Measurements from ENCODE around the gene PLCB3. TPM values are rescaled to one million over a fixed set of nuclear protein-coding genes. Genes with fewer than 3 reads are reported as not detected.

PLCB3 gene
- total and polyA plus RNA-seq, 2 donors (not counting 1 experiment from before 2014, with no cell fraction given) = 17.2 to 37.2 TPM

DNA sequence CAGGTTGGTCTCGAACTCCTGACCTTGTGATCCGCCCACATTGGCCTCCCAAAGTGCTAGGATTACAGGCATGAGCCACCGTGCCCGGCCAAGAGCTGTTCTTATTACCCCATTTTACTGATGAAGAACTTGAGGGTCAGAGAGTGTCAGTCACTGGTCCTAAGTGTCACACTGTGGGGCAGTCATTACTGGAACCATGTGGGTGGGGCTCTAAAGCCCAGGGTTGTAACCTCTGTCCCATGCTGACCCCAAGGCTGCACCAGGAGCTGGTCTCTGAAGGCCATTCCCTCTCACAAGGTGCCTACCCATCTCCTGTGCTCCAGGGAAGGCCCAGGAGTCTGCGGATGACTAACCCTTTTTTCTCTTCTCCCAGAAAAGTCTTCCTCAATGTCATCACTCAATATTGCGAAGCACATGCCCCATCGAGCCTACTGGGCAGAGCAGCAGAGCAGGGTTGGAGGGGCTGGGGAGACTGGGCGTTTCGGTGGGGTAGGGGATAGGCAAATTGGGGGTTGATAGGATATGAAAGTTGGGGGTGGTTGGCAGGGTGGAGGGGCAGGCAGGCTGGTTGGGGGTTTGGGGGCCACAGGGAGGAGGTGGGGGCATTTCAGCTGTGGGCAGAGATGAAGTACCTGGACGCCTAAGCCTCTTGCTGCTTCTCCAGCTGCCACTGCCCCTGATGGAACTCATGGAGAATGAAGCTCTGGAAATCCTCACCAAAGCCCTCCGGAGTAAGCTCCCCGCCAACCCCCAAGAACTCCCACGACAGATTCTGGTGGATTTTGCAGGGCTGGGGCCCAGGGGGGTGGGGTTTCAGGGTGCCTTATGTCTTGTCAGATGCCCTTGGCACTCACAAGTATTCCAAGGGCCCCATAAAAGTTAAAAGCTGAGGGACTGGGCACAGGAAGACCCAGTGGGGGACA, 52.0 kb downstream of the PLCB3 start:
- peaks cover 2% of the 10 kb centered on the region for H3K36me3 ChIP-seq (ENCODE audit: control insufficient read depth, insufficient read depth, low read length)
- no peak overlapping the region for H3K4me2 ChIP-seq (ENCODE audit: extremely low read depth, insufficient read depth, low read length)
- peak overlapping the region in 1 of 4 experiments; percentile 76 for H3K4me3 ChIP-seq (replicated peaks in 1 of 4; ENCODE audit: control extremely low read depth in 1 of 4, insufficient read depth in 1 of 4, low read depth in 3 of 4, low read length in 4 of 4)
- peaks cover 11% of the 10 kb centered on the region for H3K27me3 ChIP-seq (ENCODE audit: control insufficient read depth, insufficient read depth, low read length)
- H3K79me2 ChIP-seq (ENCODE audit: control insufficient read depth, insufficient read depth, low read length) = peaks cover 3% of the 10 kb centered on the region
- H3K9ac ChIP-seq (ENCODE audit: insufficient read depth, low read length) = no peak overlapping the region
- H4K20me1 ChIP-seq (ENCODE audit: control insufficient read depth, extremely low read depth, insufficient read depth, low read length) = no peaks in the 10 kb centered on the region
- H2AFZ ChIP-seq (ENCODE audit: low read length) = no peak overlapping the region
- no peak overlapping the region for H3K27ac ChIP-seq (ENCODE audit: insufficient read depth, low read length)
- H3K9me3 ChIP-seq (ENCODE audit: control insufficient read depth, insufficient read depth, low read depth, low read length) = no peaks in the 10 kb centered on the region
- TF ChIP-seq, protein P1, sequence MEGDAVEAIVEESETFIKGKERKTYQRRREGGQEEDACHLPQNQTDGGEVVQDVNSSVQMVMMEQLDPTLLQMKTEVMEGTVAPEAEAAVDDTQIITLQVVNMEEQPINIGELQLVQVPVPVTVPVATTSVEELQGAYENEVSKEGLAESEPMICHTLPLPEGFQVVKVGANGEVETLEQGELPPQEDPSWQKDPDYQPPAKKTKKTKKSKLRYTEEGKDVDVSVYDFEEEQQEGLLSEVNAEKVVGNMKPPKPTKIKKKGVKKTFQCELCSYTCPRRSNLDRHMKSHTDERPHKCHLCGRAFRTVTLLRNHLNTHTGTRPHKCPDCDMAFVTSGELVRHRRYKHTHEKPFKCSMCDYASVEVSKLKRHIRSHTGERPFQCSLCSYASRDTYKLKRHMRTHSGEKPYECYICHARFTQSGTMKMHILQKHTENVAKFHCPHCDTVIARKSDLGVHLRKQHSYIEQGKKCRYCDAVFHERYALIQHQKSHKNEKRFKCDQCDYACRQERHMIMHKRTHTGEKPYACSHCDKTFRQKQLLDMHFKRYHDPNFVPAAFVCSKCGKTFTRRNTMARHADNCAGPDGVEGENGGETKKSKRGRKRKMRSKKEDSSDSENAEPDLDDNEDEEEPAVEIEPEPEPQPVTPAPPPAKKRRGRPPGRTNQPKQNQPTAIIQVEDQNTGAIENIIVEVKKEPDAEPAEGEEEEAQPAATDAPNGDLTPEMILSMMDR (conservative IDR thresholded peaks at IDR 0.05 in 1 of 2, IDR thresholded peaks at IDR 0.05 in 1 of 2; ENCODE audit: low read depth in 1 of 2, low read length in 2 of 2) = no peak
- no peak for TF ChIP-seq EZH2 (IDR thresholded peaks at IDR 0.05; ENCODE audit: low read length, missing control alignments)
- DNase-seq (ENCODE audit: low read depth in 2 of 2) = no peak
- peaks cover 10% of the 10 kb centered on the region for H3K4me1 ChIP-seq (ENCODE audit: control insufficient read depth, extremely low read depth, insufficient read depth, low read length)

DNA sequence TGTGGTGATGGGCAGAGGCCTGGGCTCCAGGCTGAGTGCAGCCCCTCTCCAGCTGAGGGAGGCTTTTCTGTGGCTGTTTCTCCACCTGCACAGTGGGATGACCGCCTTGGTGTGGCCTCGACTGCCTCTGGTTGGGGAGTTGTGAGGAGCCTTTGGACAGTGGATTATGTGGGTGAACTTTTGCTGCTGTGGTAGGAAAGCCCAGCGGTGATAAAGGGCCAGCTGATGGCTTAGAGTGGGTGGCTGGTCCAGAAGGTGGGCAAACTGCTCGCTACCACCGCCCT, 52.6 kb downstream of the PLCB3 start:
- DNase-seq (ENCODE audit: low read depth in 2 of 2) = no peak
- Histone ChIP-seq H3K79me2 (ENCODE audit: control insufficient read depth, insufficient read depth, low read length) (peaks cover 3% of the 10 kb centered on the region), H3K4me1 (ENCODE audit: control insufficient read depth, extremely low read depth, insufficient read depth, low read length) (peaks cover 10% of the 10 kb centered on the region), H2AFZ (ENCODE audit: low read length) (peak overlapping the region; percentile 43), H3K27ac (ENCODE audit: insufficient read depth, low read length) (peak overlapping the region; percentile 87), H3K4me3 (replicated peaks in 1 of 4; ENCODE audit: control extremely low read depth in 1 of 4, insufficient read depth in 1 of 4, low read depth in 3 of 4, low read length in 4 of 4) (peak overlapping the region; percentile 41 to 76 (median 65)), H4K20me1 (ENCODE audit: control insufficient read depth, extremely low read depth, insufficient read depth, low read length) (no peaks in the 10 kb centered on the region), H3K4me2 (ENCODE audit: extremely low read depth, insufficient read depth, low read length) (peak overlapping the region; percentile 77), H3K9ac (ENCODE audit: insufficient read depth, low read length) (no peak overlapping the region), H3K36me3 (ENCODE audit: control insufficient read depth, insufficient read depth, low read length) (peaks cover 2% of the 10 kb centered on the region), H3K9me3 (ENCODE audit: control insufficient read depth, insufficient read depth, low read depth, low read length) (no peaks in the 10 kb centered on the region), H3K27me3 (ENCODE audit: control insufficient read depth, insufficient read depth, low read length) (peaks cover 10% of the 10 kb centered on the region)
- no peak for TF ChIP-seq EZH2 (IDR thresholded peaks at IDR 0.05; ENCODE audit: low read length, missing control alignments)
- TF ChIP-seq, protein P1 (conservative IDR thresholded peaks at IDR 0.05 in 1 of 2, IDR thresholded peaks at IDR 0.05 in 1 of 2; ENCODE audit: low read depth in 1 of 2, low read length in 2 of 2) = no peak

DNA sequence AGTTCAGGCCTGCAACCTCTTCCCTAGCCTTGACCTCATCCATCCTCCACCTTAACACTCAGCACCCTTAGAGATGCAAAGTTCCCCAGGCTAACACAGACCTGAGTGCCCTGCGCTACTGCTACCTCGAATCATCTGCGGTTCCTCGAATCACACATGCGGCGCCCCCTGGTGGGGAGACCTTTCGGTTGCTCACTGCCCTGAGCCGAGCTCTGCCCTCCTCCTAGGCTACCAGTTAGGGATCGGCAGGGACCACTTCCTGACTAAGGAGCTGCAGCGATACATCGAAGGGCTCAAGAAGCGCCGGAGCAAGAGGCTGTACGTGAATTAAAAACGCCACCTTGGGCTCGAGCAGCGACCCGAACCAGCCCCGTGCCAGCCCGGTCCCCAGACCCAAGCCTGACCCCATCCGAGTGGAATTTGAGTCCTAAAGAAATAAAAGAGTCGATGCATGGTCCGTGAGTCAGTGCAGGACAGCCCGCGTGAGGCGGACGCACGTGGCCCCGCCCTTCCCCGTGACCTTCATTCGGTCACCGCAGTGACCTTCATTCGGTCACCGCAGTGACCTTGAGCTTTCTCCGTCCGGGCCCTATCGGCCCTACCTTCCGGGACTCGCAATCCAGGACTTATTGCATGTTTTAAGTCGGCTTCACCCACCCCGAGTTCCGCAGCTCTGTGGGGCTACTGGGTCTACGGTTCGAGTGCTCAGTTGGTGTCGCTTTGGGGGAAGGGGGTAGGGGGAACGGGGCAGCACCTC, 53.2 kb downstream of the PLCB3 start:
- peak overlapping the region; percentile 77 for H3K4me2 ChIP-seq (ENCODE audit: extremely low read depth, insufficient read depth, low read length)
- peaks cover 10% of the 10 kb centered on the region for H3K4me1 ChIP-seq (ENCODE audit: control insufficient read depth, extremely low read depth, insufficient read depth, low read length)
- H3K4me3 ChIP-seq (replicated peaks in 1 of 4; ENCODE audit: control extremely low read depth in 1 of 4, insufficient read depth in 1 of 4, low read depth in 3 of 4, low read length in 4 of 4) = peak overlapping the region; percentile 41 to 76 (median 65)
- peak; percentile 78 to 90 for DNase-seq (ENCODE audit: low read depth in 2 of 2)
- H3K27me3 ChIP-seq (ENCODE audit: control insufficient read depth, insufficient read depth, low read length) = peaks cover 6% of the 10 kb centered on the region
- peak overlapping the region; percentile 48 for H2AFZ ChIP-seq (ENCODE audit: low read length)
- H3K9ac ChIP-seq (ENCODE audit: insufficient read depth, low read length) = peak overlapping the region; percentile 55
- H3K79me2 ChIP-seq (ENCODE audit: control insufficient read depth, insufficient read depth, low read length) = peaks cover 3% of the 10 kb centered on the region
- TF ChIP-seq, protein P1 (conservative IDR thresholded peaks at IDR 0.05 in 1 of 2, IDR thresholded peaks at IDR 0.05 in 1 of 2; ENCODE audit: low read depth in 1 of 2, low read length in 2 of 2) = peak; percentile 81 to 84
- no peak for TF ChIP-seq EZH2 (IDR thresholded peaks at IDR 0.05; ENCODE audit: low read length, missing control alignments)
- H3K36me3 ChIP-seq (ENCODE audit: control insufficient read depth, insufficient read depth, low read length) = peaks cover 2% of the 10 kb centered on the region
- H3K27ac ChIP-seq (ENCODE audit: insufficient read depth, low read length) = peak overlapping the region; percentile 87
- no peaks in the 10 kb centered on the region for H3K9me3 ChIP-seq (ENCODE audit: control insufficient read depth, insufficient read depth, low read depth, low read length)
- no peaks in the 10 kb centered on the region for H4K20me1 ChIP-seq (ENCODE audit: control insufficient read depth, extremely low read depth, insufficient read depth, low read length)

All from fibroblast of lung (primary cell).